HG03025 (cell line): ENCODE data around the gene SLC6A13.

Experiments used
- ATAC-seq: cut with Tn5 transposase; IDR thresholded peaks from one replicate; pipeline ENCODE4 v1.9.1; 2021; ENCODE audit warnings: mild to moderate bottlenecking, moderate library complexity; ENCODE audit not compliant: unreplicated experiment, low FRiP score

Gene SLC6A13

GRCh38 chr12:267581-268482 lies 5.2 kb upstream of the SLC6A13 start:
- no peak for ATAC-seq

DNA sequence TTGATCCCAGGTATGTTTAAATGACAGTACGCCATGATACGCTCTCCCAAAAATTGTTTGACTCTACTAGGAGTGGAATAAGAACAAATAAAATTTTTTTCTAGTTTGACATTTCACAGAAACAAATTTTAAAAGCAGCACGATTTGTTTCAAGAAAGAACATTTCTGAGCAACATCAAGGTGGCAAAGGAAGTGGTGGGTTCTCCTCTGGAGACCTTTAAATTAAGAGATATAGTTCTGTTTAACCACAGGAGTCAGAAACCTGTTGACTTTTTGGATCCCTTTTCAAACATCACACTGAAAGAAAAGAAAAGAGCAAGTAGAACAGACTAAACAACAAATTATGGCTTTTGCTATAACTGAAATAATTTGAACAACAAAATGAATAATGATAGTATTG lies 2.5 kb upstream of the SLC6A13 start:
- ATAC-seq = no peak

GRCh38 chr12:264269-264668 lies 1.6 kb upstream of the SLC6A13 start:
- ATAC-seq = no peak

DNA sequence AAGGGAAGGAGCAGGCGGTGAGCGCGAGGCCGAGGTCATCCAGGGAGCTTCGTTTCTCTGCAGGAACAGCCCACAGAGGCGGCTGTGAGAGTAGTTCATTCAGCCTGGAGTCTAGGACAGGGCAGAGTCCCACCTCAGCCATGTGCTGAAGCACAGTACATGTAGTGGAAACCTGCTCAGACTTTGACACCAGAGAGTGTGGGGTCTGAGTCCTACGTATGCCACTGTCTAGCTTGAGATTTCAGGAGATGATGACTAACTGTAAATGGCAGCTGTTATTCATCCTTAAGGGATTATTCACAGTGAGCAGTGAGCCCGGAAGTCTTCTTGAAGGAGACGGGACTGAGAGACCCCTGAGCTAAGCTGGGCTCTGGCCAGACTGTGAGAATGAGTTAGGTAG lies 938 bp upstream of the SLC6A13 start:
- ATAC-seq = no peak

GRCh38 chr12:262113-262512 lies 523 bp downstream of the SLC6A13 start:
- no peak for ATAC-seq

DNA sequence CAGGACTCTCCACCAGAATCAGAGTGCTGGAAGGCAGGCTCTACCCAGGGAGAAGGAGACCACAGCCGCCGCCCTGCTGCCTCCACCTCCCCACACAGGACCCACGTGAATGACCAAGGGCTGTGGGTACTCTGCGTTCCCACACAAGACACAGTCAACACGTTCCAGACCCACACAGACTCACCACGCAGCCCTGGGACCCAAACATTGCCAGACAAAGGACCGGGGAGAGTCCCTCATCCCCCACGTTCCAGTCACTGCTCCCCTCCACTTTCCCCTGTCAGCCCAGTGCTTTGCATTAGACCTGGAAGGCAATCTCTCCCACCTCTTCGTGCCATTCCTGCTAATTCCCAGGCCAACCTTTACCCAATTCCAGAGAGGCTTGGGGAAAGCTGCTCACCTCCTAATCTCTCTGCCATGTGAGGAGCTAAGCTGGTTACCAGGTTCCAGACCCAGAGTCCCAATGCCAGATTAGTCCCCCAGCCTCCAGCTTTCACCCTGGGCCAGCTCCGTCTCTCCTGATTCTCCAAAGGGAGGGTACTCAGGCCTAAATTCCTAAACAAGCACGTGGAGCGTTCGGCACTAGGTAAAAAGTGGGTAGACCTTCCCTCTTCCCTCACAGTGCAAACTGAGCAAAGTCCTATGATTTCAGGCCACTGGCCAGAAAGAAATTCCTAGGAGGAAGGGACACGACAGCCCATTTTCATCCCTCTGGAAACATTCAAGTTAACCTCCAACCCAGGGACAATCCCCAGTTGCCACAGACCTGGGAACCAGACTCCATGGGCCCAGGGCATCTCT lies 4.9 kb downstream of the SLC6A13 start:
- ATAC-seq = no peak

DNA sequence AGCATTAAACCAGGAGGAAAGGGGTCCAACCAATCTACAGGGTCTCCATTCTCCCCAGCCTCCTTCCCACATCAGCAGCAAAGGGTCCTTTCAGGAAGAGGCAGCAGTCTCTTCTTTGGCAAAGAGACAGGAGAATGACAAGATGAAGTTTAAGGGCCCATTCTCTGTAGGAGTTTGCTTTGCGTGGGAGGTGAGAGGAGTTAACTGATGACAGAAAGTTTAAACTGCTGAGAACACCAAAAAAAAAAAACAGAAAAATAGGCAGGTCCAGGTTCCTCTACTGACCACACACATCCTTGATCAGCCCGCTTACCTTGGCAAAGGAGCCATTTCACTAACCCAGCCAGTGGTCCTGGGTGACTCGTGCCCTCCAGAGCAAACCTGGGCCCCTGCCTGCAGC lies 5.7 kb downstream of the SLC6A13 start:
- no peak for ATAC-seq

GRCh38 chr12:256225-256624 lies 6.4 kb downstream of the SLC6A13 start:
- ATAC-seq = no peak

- ATAC-seq = no peak
Measured at GRCh38 chr12:254912-255311, 7.7 kb downstream of the SLC6A13 start.

- ATAC-seq = no peak
Measured at GRCh38 chr12:254039-254438, 8.6 kb downstream of the SLC6A13 start.

DNA sequence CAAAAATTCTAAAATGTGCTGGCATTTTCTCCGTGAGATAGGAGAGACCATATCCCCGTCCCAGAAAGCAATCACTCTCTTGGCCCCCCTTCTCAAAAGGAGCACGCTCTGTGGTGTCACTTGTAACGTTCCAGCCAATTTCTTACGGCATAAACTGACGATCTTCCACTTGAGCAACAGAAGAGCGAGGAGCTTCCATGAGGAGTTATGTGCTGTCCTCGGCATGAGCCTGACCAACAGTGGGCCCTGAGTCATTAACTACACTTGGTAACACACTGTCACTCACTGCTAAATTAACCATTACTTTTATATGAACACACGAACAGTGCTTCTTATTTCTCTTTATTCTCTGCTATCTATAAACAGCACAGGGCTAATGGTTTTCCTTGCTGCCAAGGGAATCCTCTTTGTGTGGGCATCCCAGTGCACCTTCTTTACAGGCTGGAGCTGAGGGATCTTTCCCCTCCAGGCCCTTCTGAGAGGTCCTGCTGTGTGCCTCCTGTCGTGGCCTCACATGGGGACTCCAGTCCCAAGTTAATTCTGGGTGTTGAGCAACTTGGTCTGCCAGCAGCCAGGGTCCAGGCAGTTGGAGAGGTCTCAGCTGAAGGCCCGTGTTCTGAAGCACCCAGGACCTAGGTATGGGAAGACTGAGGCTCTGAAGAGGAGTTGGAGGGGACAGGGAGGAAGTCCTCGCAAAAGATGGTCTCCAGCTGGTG lies 9.4 kb downstream of the SLC6A13 start:
- ATAC-seq = no peak

- ATAC-seq = no peak
Measured at GRCh38 chr12:252636-253035, 10.0 kb downstream of the SLC6A13 start.

GRCh38 chr12:247271-247670 lies 15.4 kb downstream of the SLC6A13 start:
- ATAC-seq = no peak

GRCh38 chr12:243381-243780 lies 19.3 kb downstream of the SLC6A13 start:
- ATAC-seq = no peak

DNA sequence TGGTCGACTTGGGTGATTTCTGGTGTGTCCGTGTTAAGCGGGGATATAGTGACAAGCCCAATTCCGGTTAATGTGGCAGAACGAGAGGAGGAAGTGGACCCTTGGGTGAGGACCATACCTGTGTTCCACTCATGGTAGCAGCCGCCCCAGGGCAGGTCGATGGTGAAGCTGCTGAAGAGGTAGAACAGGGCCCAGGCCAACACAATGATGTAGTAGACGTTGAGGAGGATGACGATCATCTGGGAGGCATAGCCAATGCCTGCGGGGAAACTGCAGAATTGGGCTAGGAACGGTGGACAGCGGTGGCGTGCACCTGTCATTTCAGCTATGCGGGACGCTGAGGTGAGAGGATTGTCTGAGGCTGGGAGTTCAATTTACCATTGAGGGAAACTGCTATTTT lies 20.1 kb downstream of the SLC6A13 start:
- ATAC-seq = no peak

- ATAC-seq = no peak
Measured at GRCh38 chr12:241266-241665, 21.4 kb downstream of the SLC6A13 start.

DNA sequence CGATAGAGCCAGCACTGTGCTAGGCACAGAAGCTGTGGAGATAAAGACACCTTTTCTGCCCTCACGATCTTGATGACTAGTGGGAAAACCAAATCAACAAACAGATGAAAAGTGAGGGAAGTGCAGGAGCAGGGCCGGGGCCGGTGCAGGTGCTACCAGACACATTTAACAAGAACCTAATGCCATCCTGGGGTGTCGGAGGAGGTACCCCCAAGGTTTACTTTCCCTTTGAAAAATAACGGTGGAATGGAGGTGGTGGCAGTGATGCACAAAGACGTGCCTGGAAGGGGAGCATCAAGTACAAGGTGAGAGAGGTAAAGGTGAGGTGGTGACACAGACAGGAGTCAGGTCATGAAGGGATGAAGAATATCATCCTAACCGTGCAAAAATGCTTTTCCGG lies 22.1 kb downstream of the SLC6A13 start:
- ATAC-seq = no peak

- ATAC-seq = no peak
Measured at GRCh38 chr12:238736-239398, 23.8 kb downstream of the SLC6A13 start.

GRCh38 chr12:238116-238515 lies 24.5 kb downstream of the SLC6A13 start:
- ATAC-seq = no peak

DNA sequence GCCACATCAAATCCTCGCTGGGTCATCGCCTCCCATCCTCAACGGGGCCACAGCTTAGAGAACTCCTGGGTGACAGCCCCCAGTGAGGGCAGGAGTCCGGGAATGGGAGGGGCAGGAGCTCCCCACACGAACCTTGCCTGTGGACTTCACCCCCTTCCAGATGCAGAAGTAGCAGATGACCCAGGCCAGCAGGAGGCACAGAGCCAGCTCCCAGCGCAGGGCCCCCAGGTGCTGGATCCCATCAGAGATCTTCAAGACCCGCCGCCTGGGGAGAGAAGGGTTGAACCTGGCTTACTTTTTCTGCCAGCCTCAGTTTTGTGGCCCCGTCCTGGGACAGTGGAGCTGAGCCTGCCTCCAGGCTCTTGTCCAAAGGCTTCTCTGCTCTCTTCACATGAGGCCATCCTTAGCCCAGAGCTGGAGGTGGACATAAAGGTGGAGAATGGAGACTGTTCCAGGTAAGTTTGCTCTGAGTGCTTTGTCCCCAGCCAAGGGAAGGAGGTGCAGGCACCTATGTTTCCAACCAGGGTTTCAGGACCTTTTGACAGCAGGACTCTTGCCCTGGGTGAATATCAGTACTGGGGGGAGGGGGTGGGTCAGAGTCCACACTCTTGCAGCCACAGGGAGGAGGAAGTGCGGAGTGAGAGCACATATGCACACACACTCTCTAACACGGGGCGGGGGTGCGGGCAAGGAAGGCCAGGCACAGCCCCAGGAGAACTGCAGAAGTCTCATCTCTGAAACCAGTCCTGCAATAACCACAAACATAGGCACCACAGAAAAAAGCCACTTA lies 25.4 kb downstream of the SLC6A13 start:
- no peak for ATAC-seq
